ENCODE measurements around the gene ZNF536.

GRCh38 chr19:30449673-30450072 lies 77.5 kb downstream of the ZNF536 start:
- TF ChIP-seq, protein P1, sequence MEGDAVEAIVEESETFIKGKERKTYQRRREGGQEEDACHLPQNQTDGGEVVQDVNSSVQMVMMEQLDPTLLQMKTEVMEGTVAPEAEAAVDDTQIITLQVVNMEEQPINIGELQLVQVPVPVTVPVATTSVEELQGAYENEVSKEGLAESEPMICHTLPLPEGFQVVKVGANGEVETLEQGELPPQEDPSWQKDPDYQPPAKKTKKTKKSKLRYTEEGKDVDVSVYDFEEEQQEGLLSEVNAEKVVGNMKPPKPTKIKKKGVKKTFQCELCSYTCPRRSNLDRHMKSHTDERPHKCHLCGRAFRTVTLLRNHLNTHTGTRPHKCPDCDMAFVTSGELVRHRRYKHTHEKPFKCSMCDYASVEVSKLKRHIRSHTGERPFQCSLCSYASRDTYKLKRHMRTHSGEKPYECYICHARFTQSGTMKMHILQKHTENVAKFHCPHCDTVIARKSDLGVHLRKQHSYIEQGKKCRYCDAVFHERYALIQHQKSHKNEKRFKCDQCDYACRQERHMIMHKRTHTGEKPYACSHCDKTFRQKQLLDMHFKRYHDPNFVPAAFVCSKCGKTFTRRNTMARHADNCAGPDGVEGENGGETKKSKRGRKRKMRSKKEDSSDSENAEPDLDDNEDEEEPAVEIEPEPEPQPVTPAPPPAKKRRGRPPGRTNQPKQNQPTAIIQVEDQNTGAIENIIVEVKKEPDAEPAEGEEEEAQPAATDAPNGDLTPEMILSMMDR (IDR thresholded peaks at IDR 0.05), result no peak
- no peak for TF ChIP-seq POLR2AphosphoS5 (IDR thresholded peaks at IDR 0.05; ENCODE audit: low read depth, low read length)
- TF ChIP-seq SIN3A (IDR thresholded peaks at IDR 0.05; ENCODE audit: borderline replicate concordance, insufficient read depth, low read depth, low read length), result no peak
- TF ChIP-seq, protein P2, sequence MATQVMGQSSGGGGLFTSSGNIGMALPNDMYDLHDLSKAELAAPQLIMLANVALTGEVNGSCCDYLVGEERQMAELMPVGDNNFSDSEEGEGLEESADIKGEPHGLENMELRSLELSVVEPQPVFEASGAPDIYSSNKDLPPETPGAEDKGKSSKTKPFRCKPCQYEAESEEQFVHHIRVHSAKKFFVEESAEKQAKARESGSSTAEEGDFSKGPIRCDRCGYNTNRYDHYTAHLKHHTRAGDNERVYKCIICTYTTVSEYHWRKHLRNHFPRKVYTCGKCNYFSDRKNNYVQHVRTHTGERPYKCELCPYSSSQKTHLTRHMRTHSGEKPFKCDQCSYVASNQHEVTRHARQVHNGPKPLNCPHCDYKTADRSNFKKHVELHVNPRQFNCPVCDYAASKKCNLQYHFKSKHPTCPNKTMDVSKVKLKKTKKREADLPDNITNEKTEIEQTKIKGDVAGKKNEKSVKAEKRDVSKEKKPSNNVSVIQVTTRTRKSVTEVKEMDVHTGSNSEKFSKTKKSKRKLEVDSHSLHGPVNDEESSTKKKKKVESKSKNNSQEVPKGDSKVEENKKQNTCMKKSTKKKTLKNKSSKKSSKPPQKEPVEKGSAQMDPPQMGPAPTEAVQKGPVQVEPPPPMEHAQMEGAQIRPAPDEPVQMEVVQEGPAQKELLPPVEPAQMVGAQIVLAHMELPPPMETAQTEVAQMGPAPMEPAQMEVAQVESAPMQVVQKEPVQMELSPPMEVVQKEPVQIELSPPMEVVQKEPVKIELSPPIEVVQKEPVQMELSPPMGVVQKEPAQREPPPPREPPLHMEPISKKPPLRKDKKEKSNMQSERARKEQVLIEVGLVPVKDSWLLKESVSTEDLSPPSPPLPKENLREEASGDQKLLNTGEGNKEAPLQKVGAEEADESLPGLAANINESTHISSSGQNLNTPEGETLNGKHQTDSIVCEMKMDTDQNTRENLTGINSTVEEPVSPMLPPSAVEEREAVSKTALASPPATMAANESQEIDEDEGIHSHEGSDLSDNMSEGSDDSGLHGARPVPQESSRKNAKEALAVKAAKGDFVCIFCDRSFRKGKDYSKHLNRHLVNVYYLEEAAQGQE (IDR thresholded peaks at IDR 0.05; ENCODE audit: insufficient read depth in 1 of 2, low read depth in 2 of 2, low read length in 1 of 2), result no peak
